ENCODE measurements around the gene ARF1. TPM values are rescaled to one million over a fixed set of nuclear protein-coding genes. Genes with fewer than 3 reads are reported as not detected.
A peak's percentile ranks its signal among the peaks of the same experiment; 100 is the strongest.

Gene ARF1
- total RNA-seq, 1 donor from 2014 or later = 240 TPM

DNA sequence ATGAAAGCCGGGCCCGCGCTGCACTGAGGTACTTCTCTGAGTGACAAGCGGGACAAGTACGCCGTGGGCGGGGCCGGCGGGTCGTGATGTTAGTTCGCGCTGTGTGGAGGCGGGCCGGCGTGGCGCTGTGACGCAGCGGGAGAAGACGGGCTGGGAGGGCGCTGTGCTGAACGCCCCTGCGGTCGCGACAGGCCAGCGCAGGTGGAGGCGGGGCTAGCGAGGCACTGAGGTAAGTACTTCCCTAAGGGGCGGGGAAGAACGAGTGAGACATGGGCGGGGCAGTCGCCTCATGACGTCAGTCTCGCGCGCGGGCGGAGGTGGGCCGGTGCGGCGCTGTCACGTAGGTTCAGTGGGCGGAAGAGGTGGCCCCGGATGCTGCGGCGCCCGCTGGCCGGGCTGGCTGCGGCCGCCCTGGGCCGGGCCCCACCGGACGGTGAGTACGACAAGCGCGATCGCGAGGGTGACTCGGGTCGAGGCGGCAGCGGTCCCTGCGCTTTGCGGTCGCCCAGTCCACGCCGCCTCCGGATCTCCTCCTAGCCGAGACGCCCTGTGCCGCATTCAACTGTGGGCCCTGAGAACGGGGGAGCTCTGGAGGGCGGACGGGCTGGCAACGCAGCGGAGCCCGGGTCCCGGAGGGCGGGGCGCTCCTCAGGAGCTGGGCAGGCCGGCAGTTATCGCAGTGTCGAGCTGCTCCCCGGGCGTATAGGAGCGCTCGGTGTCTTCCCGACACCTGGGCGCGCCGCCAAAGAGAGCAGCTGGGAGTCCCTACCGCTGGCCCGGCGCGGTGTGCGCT, 57.6 kb downstream of the ARF1 start, which contains the start of gene GUK1:
Gene GUK1 (plus strand): TSS at position 349 of the 793 bp plus-strand sequence. CDS start 24 bp downstream, at position 373.
- H3K4me3 ChIP-seq (ENCODE audit: low read depth, low read length) = peak within 1 kb of the TSS; percentile 98
- FAIRE-seq = no peak
- no peaks in the 10 kb centered on the region for H3K27me3 ChIP-seq (ENCODE audit: control insufficient read depth, insufficient read depth, low read length)
- TF ChIP-seq, protein P1, sequence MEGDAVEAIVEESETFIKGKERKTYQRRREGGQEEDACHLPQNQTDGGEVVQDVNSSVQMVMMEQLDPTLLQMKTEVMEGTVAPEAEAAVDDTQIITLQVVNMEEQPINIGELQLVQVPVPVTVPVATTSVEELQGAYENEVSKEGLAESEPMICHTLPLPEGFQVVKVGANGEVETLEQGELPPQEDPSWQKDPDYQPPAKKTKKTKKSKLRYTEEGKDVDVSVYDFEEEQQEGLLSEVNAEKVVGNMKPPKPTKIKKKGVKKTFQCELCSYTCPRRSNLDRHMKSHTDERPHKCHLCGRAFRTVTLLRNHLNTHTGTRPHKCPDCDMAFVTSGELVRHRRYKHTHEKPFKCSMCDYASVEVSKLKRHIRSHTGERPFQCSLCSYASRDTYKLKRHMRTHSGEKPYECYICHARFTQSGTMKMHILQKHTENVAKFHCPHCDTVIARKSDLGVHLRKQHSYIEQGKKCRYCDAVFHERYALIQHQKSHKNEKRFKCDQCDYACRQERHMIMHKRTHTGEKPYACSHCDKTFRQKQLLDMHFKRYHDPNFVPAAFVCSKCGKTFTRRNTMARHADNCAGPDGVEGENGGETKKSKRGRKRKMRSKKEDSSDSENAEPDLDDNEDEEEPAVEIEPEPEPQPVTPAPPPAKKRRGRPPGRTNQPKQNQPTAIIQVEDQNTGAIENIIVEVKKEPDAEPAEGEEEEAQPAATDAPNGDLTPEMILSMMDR (IDR thresholded peaks at IDR 0.05; ENCODE audit: insufficient read depth, low read length, severe bottlenecking) = peak; percentile 36
- peak; percentile 97 for DNase-seq (ENCODE audit: low read depth)
- peaks cover 12% of the 10 kb centered on the region for H3K36me3 ChIP-seq (ENCODE audit: control insufficient read depth, insufficient read depth, low read length)

DNA sequence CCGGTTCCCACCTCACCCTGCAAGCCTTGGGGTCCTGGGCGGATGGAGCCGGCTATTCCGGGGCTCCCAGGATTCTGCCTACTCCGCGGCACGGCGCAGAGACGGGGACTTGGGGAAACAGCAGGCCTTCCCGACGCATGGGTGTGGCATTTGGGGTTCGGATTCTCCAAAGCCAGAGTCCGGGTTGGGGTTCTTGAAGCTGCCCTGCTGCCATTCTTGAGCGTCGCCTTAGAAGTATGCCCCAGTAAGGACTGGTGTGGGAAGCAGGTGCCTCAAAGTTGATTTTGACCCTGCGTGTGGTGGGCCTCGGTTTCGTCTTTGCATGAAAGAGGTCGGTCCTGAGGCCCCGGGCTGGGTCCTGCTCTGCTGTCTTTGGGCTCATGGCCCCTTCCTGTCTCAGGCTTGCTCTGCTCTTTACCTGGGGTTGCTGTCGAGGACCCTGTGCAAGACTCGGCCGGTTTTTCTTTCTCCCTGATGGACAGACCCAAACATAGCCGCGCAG, 58.3 kb downstream of the ARF1 start:
- Histone ChIP-seq H3K27me3 (ENCODE audit: control insufficient read depth, insufficient read depth, low read length) (no peaks in the 10 kb centered on the region), H3K4me3 (ENCODE audit: low read depth, low read length) (peak overlapping the region; percentile 98), H3K36me3 (ENCODE audit: control insufficient read depth, insufficient read depth, low read length) (peaks cover 15% of the 10 kb centered on the region)
- FAIRE-seq = no peak
- no peak for DNase-seq (ENCODE audit: low read depth)
- TF ChIP-seq, protein P1 (IDR thresholded peaks at IDR 0.05; ENCODE audit: insufficient read depth, low read length, severe bottlenecking) = no peak

DNA sequence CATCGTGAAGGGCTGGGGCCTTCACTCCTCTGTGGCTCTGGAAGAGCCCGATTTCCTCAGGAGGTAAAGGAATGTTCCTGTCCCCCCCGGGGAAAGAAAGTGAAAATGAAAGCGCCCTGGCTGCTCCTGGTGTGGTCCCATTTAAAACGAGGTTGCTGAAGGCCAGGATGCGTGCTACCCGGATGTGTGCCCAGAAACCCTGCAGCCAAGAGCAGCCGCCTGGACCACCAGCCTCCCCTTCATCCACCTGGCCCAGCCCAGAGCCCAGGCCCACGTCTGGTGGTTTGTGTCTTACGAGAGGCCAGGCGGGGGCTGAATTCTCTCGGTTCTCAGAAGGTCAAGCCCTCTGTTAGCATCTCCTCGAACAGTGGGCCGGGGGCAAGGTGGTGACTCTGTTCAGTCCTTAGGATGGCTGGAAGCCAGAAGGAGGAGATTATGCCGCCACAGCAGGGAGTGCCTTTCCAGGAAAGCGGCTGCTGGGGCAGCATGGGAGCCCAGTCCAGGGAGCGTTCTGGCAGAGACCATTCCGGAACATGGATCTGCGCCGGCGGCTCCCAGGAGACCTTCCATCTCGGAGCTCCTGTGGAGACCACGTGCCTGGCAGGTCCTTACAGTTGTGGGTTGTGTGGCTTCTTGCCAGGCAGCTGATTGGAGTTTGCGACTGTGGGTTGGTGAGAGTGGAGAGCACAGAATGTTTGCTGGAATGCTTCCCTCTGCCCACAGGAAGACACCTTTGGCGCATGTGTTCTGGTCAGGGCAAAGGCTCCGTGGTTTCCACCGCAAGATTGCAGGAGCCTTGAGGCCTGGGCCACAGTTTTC, 58.9 kb downstream of the ARF1 start:
- DNase-seq (ENCODE audit: low read depth) = no peak
- peaks cover 19% of the 10 kb centered on the region for H3K36me3 ChIP-seq (ENCODE audit: control insufficient read depth, insufficient read depth, low read length)
- no peaks in the 10 kb centered on the region for H3K27me3 ChIP-seq (ENCODE audit: control insufficient read depth, insufficient read depth, low read length)
- peak overlapping the region; percentile 98 for H3K4me3 ChIP-seq (ENCODE audit: low read depth, low read length)
- FAIRE-seq = no peak
- TF ChIP-seq, protein P1 (IDR thresholded peaks at IDR 0.05; ENCODE audit: insufficient read depth, low read length, severe bottlenecking) = no peak

DNA sequence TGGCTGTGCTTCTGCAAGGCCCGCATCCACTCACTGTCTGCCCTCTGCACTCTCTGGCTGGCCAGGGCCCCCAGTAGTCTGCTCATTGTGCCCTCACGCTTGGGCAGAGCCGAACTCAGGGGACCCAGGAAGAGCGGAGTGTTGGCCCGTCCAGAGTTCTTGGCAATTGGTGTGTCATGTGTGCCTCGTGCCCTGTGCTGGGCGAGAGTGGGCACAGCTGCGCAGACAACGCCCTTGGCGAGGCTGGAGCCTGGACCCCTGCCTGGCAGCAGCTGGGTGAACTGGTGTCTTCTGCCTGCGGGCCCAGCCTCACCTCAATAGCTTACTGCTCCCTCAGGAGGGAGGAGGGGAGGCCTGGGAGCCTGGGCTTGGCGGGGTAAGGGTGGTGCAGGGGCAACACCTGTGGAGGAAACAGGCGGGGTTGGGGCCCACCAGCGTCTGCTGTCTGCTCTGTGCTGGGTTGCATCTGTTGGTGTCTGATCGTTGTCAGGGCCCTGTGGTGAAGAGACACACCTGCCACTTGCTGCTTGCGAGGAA, 59.7 kb downstream of the ARF1 start:
- Histone ChIP-seq H3K36me3 (ENCODE audit: control insufficient read depth, insufficient read depth, low read length) (peaks cover 23% of the 10 kb centered on the region), H3K27me3 (ENCODE audit: control insufficient read depth, insufficient read depth, low read length) (no peaks in the 10 kb centered on the region), H3K4me3 (ENCODE audit: low read depth, low read length) (no peak overlapping the region)
- TF ChIP-seq, protein P1 (IDR thresholded peaks at IDR 0.05; ENCODE audit: insufficient read depth, low read length, severe bottlenecking) = no peak
- FAIRE-seq = no peak
- DNase-seq (ENCODE audit: low read depth) = no peak

DNA sequence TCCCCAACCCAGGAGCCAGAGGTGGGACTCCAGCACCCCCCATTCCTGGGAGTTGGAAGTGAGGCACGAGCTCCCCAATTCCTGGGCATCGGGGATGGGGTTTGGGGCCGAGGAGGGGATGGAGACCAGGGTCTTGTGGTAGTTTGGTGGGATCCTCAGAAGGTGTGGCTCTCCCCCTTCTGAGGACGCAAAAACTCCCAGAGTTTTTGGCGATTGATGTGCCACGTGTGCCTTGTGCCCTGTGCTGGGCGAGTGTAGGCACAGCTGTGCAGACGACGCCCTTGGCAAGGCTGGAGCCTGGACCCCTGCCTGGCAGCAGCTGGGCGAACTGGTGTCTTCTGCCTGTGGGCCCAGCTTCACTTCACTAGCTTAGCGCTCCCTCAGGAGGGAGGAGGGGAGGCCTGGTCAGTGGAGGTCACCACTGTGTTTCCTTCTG, 60.2 kb downstream of the ARF1 start:
- TF ChIP-seq, protein P1 (IDR thresholded peaks at IDR 0.05; ENCODE audit: insufficient read depth, low read length, severe bottlenecking) = no peak
- no peaks in the 10 kb centered on the region for H3K27me3 ChIP-seq (ENCODE audit: control insufficient read depth, insufficient read depth, low read length)
- DNase-seq (ENCODE audit: low read depth) (no peak), FAIRE-seq (no peak)
- peaks cover 25% of the 10 kb centered on the region for H3K36me3 ChIP-seq (ENCODE audit: control insufficient read depth, insufficient read depth, low read length)
- no peak overlapping the region for H3K4me3 ChIP-seq (ENCODE audit: low read depth, low read length)

All from bronchial epithelial cell (primary cell).